Stomach (tissue), 9 donors: Measurements from ENCODE around the gene NDC80. TPM values are rescaled to one million over a fixed set of nuclear protein-coding genes. Genes with fewer than 3 reads are reported as not detected.
A peak's percentile ranks its signal among the peaks of the same experiment; 100 is the strongest.

Experiments used
- DNase-seq, 2 donors: peaks; one replicate each; pipeline versions ENCODE4 v3.0.0 to v3.0.0-alpha.2; 2013 to 2019
- H3K27ac ChIP-seq, 5 donors: fragments of 200-600 bp in 4 of 5; sonication (generic) in 4 of 5; one replicate each; pipeline ENCODE4 v1.5.1; 2013 to 2019; ENCODE audit warnings: mild to moderate bottlenecking in 1 of 5, moderate library complexity in 1 of 5
- H3K27me3 ChIP-seq, 3 donors: fragments of 200-600 bp; sonication (generic); one replicate each; pipeline ENCODE4 v1.5.1; 2017 to 2019; ENCODE audit warnings: mixed run types in 1 of 3
- H3K36me3 ChIP-seq, 4 donors: fragments of 200-600 bp; sonication (generic); 1 replicate in 3 of 4; 2 replicates in 1 of 4; pipeline ENCODE4 v1.5.1; 2016 to 2019
- H3K4me1 ChIP-seq, 4 donors: fragments of 200-600 bp; sonication (generic); one replicate each; pipeline ENCODE4 v1.5.1; 2016 to 2019
- H3K4me3 ChIP-seq, 4 donors: fragments of 200-600 bp; sonication (generic) in 3 of 4; one replicate each; pipeline ENCODE4 v1.5.1; 2016 to 2019; ENCODE audit warnings: mild to moderate bottlenecking in 1 of 4
- H3K9me3 ChIP-seq, 4 donors: fragments of 200-600 bp; sonication (generic); one replicate each; pipeline ENCODE4 v1.5.1; 2016 to 2019
- CTCF ChIP-seq, 7 experiments: fragments of 450-650 bp in 4 of 7; fragments of 200-600 bp in 3 of 7; sonication (generic) in 3 of 7; IDR thresholded peaks; one replicate each; pipeline ENCODE4 v1.5.1; 2016 to 2019; ENCODE audit warnings: antibody characterized with exemption in 7 of 7, control low read depth in 2 of 7, mild to moderate bottlenecking in 1 of 7
- EP300 ChIP-seq: sonication (generic); formaldehyde crosslinking; IDR thresholded peaks from one replicate; pipeline ENCODE4 v1.6.1; 2017; ENCODE audit warnings: antibody characterized with exemption
- POLR2A ChIP-seq, 4 donors: fragments of 450-650 bp; IDR thresholded peaks; one replicate each; pipeline ENCODE4 v1.6.1; 2016; ENCODE audit warnings: antibody characterized with exemption in 4 of 4, control low read depth in 2 of 4, mild to moderate bottlenecking in 1 of 4, moderate library complexity in 1 of 4
- POLR2AphosphoS5 ChIP-seq, 3 donors: sonication (generic); formaldehyde crosslinking; IDR thresholded peaks; one replicate each; pipeline ENCODE4 v1.6.1; 2016; ENCODE audit warnings: antibody characterized with exemption in 3 of 3
- WGBS, 5 donors: extraction: QIAGEN DNeasy Blood & Tissue Kit in 3 of 5; methylation state at CpG; one replicate each; pipeline versions ENCODE4 v1.1.5 to v1.1.7; 2013 to 2018; 5-methylcytosine and 5-hydroxymethylcytosine counted together
- intact Hi-C: fragments of 100-400 bp; cut with DNase I; formaldehyde crosslinking; loops from one replicate; pipeline ENCODE4 v1.15.1; 2023; ENCODE audit warnings: low total_unique reads
- polyA plus RNA-seq, 3 donors: library from polyadenylated mRNA; stranded (reverse); fragments of 200-250 nt; gene quantifications; one replicate each; pipeline ENCODE4 v1.2.3, GENCODE V29; 2013
- total RNA-seq, 5 donors: library from RNA; depleted of rRNA; stranded (reverse); fragments of >200 nt; gene quantifications; one replicate each; pipeline versions ENCODE4 v1.1.0 to v1.2.3, GENCODE V29; 2014 to 2016
- donor health status: healthy with polysubstance abuse.
- donor health status: Bipolar disorder and iron deficiency.
- donor health status: healthy.

NDC80 gene
- total and polyA plus RNA-seq, 8 donors = 1.4 to 25.7 (median 3.3) TPM

GRCh38 chr18:2602844-2603243 is 31.5 kb downstream of the NDC80 start:
- peaks cover 0 to 15% (median 0%) of the 10 kb centered on the region in 4 donors for H3K4me1 ChIP-seq
- TF ChIP-seq EP300 = no peak
- TF ChIP-seq POLR2A (IDR thresholded peaks at IDR 0.05) = no peak
- no peak for TF ChIP-seq CTCF (IDR thresholded peaks at IDR 0.05)
- TF ChIP-seq POLR2AphosphoS5 (IDR thresholded peaks at IDR 0.05) = no peak
- H3K27me3 ChIP-seq = no peaks in the 10 kb centered on the region
- intact Hi-C loops = no loop called here
- no peaks in the 10 kb centered on the region for H3K36me3 ChIP-seq
- no peaks in the 10 kb centered on the region for H3K9me3 ChIP-seq
- DNase-seq = no peak
- no peak overlapping the region for H3K27ac ChIP-seq
- H3K4me3 ChIP-seq = no peak overlapping the region

- peaks cover 0 to 4% (median 0%) of the 10 kb centered on the region in 4 donors for H3K36me3 ChIP-seq
- WGBS, 5 donors = 58 to 77% (median 67%) methylated on average over 2 of the region's 2 CpGs
- no peaks in the 10 kb centered on the region for H3K27me3 ChIP-seq
- no peaks in the 10 kb centered on the region for H3K9me3 ChIP-seq
- intact Hi-C loops = no loop called here
- no peak overlapping the region for H3K4me3 ChIP-seq
- DNase-seq = no peak
- no peak for TF ChIP-seq CTCF (IDR thresholded peaks at IDR 0.05)
- no peak for TF ChIP-seq POLR2AphosphoS5 (IDR thresholded peaks at IDR 0.05)
- no peak for TF ChIP-seq POLR2A (IDR thresholded peaks at IDR 0.05)
- no peak for TF ChIP-seq EP300
- peaks cover 0 to 15% (median 0%) of the 10 kb centered on the region in 4 donors for H3K4me1 ChIP-seq
- peak overlapping the region in 4 of 5 donors; percentile 11 to 78 (median 57) for H3K27ac ChIP-seq
Measured at GRCh38 chr18:2606335-2606734, 35.0 kb downstream of the NDC80 start.

- H3K4me3 ChIP-seq = no peak overlapping the region
- WGBS, 5 donors = 86 to 99% (median 93%) methylated on average over 2 of the region's 2 CpGs
- no peaks in the 10 kb centered on the region for H3K27me3 ChIP-seq
- H3K9me3 ChIP-seq = no peaks in the 10 kb centered on the region
- intact Hi-C loops = no loop called here
- peaks cover 0 to 15% (median 0%) of the 10 kb centered on the region in 4 donors for H3K4me1 ChIP-seq
- H3K36me3 ChIP-seq = peaks cover 0 to 5% (median 0%) of the 10 kb centered on the region in 4 donors
- no peak overlapping the region for H3K27ac ChIP-seq
- DNase-seq = no peak
- TF ChIP-seq EP300 (no peak), POLR2AphosphoS5 (IDR thresholded peaks at IDR 0.05) (no peak), POLR2A (IDR thresholded peaks at IDR 0.05) (no peak), CTCF (IDR thresholded peaks at IDR 0.05) (no peak)
Measured at GRCh38 chr18:2609604-2610003, 38.2 kb downstream of the NDC80 start.

GRCh38 chr18:2610549-2610948 is 39.2 kb downstream of the NDC80 start:
- Histone ChIP-seq H3K27me3 (no peaks in the 10 kb centered on the region), H3K4me1 (peaks cover 0 to 11% (median 0%) of the 10 kb centered on the region in 4 donors), H3K4me3 (no peak overlapping the region), H3K36me3 (peaks cover 0 to 13% (median 0%) of the 10 kb centered on the region in 4 donors), H3K27ac (no peak overlapping the region), H3K9me3 (no peaks in the 10 kb centered on the region)
- intact Hi-C loops = no loop called here
- WGBS, 5 donors = 75 to 96% (median 90%) methylated on average over 5 of the region's 5 CpGs
- TF ChIP-seq EP300 (no peak), CTCF (IDR thresholded peaks at IDR 0.05) (no peak), POLR2AphosphoS5 (IDR thresholded peaks at IDR 0.05) (no peak), POLR2A (IDR thresholded peaks at IDR 0.05) (no peak)
- DNase-seq = no peak
